K562 (cell line): ENCODE measurements around the gene SDR9C7. TPM values are rescaled to one million over a fixed set of nuclear protein-coding genes. Genes with fewer than 3 reads are reported as not detected.

Experiments
- ATAC-seq: fragments of 200-7000 bp; cut with Tn5 transposase; 3 replicates; pipeline ENCODE4 v1.9.1; 2020; ENCODE audit warnings: moderate library complexity
- BruUV-seq: library from RNA; stranded (reverse); fragments of 400-500 nt; replicated peaks from 2 replicates; lab custom pipeline; 2021; lab: Mats Ljungman, UMichigan
- CTCF ChIA-PET: fragments of 300-600 bp; formaldehyde crosslinking; extraction: SDS; loops from one replicate; lab custom pipeline; 2021; ENCODE audit warnings: low intra/inter-chr PET ratio; lab: Yijun Ruan, JAX
- POLR2A ChIA-PET: fragments of 300-600, 350-650 bp; sonication (Branson Sonifier 250); formaldehyde crosslinking; extraction: SDS; loops from one replicate; lab custom pipeline; 2021; ENCODE audit warnings: antibody characterized with exemption, inconsistent platforms; lab: Yijun Ruan, JAX
- DNase-seq, 4 experiments: peaks; one replicate each; pipeline versions ENCODE4 v3.0.0 to v3.0.0-alpha.2; 2011 to 2018; ENCODE audit warnings: low spot score in 3 of 4, mixed read lengths in 3 of 4; ENCODE audit errors: extremely low read depth in 1 of 4
- FAIRE-seq: peaks from 2 replicates; lab custom pipeline; 2011; peaks lifted over from hg19 to GRCh38; lab: Jason Lieb, UNC
- H2AFZ ChIP-seq: 2 replicates; pipeline ENCODE4 v1.6.0; 2011; ENCODE audit warnings: low read depth, low read length, control low read depth, inconsistent platforms
- H3K27ac ChIP-seq: fragments of 200-600 bp; 3 replicates; pipeline ENCODE4 v1.8.0; 2011; ENCODE audit warnings: low read depth, mild to moderate bottlenecking, control low read depth, inconsistent platforms, low read length, moderate library complexity, mixed read lengths; ENCODE audit errors: extremely low read depth
- H3K27me3 ChIP-seq, 2 experiments: fragments of 300-600 bp in 1 of 2; 2 replicates in 1 of 2; 3 replicates in 1 of 2; pipeline versions ENCODE4 v1.6.0 to v1.8.0; 2011; ENCODE audit warnings: inconsistent platforms in 2 of 2, low read length in 2 of 2, mild to moderate bottlenecking in 1 of 2, mixed read lengths in 1 of 2, moderate library complexity in 1 of 2; ENCODE audit not compliant: control insufficient read depth in 2 of 2, insufficient read depth in 2 of 2
- H3K36me3 ChIP-seq: fragments of 300-600 bp; 3 replicates; pipeline ENCODE4 v1.8.0; 2011; ENCODE audit warnings: mild to moderate bottlenecking, low read length, inconsistent platforms; ENCODE audit not compliant: control insufficient read depth, insufficient read depth
- H3K4me1 ChIP-seq, 2 experiments: fragments of 200-600 bp in 1 of 2; replicated peaks in 1 of 2; 2 replicates in 1 of 2; 3 replicates in 1 of 2; pipeline versions ENCODE4 v1.5.1 to v1.8.0; 2011; ENCODE audit warnings: inconsistent platforms in 2 of 2, low read length in 2 of 2, mild to moderate bottlenecking in 1 of 2, mixed read lengths in 1 of 2, moderate library complexity in 1 of 2; ENCODE audit not compliant: control insufficient read depth in 2 of 2, insufficient read depth in 2 of 2
- H3K4me2 ChIP-seq: 2 replicates; pipeline ENCODE4 v1.6.1; 2011; ENCODE audit warnings: low read length, control low read depth, inconsistent platforms, mixed read lengths; ENCODE audit not compliant: insufficient read depth
- H3K4me3 ChIP-seq: fragments of 200-600 bp; sonication (generic), shearing (Covaris generic); 2 replicates; pipeline ENCODE4 v1.5.1; 2016; ENCODE audit warnings: control low read depth, inconsistent platforms
- H3K79me2 ChIP-seq: fragments of 200-600 bp; 3 replicates; pipeline ENCODE4 v1.8.0; 2011; ENCODE audit warnings: low read length, inconsistent platforms; ENCODE audit not compliant: control insufficient read depth, insufficient read depth
- H3K9ac ChIP-seq, 2 experiments: 2 replicates each; pipeline versions ENCODE4 v1.6.0 to v1.6.1; 2011; ENCODE audit warnings: low read depth in 2 of 2, low read length in 2 of 2, control low read depth in 1 of 2, inconsistent platforms in 1 of 2, mild to moderate bottlenecking in 1 of 2, mixed read lengths in 1 of 2; ENCODE audit not compliant: insufficient read depth in 1 of 2
- H3K9me1 ChIP-seq: one replicate; pipeline ENCODE4 v1.6.0; 2011; ENCODE audit warnings: inconsistent platforms, mild to moderate bottlenecking, low read length, moderate library complexity; ENCODE audit not compliant: control insufficient read depth, insufficient read depth
- H3K9me3 ChIP-seq: replicated peaks from 2 replicates; pipeline ENCODE4 v1.5.1; 2011; ENCODE audit warnings: low read depth, low read length, inconsistent platforms; ENCODE audit not compliant: control insufficient read depth, insufficient read depth
- H4K20me1 ChIP-seq: replicated peaks from 2 replicates; pipeline ENCODE4 v1.6.1; 2011; ENCODE audit warnings: low read length, inconsistent platforms, mixed read lengths; ENCODE audit not compliant: control insufficient read depth, insufficient read depth
- BACH1 ChIP-seq: fragments of 200-800 bp; sonication (Bioruptor generic); IDR thresholded peaks from 2 replicates; pipeline ENCODE4 v1.6.1; 2016; ENCODE audit warnings: missing genetic modification characterization, missing compliant biosample characterization
- CEBPB ChIP-seq: fragments of 450-650 bp; IDR thresholded peaks from 2 replicates; pipeline ENCODE4 v1.6.1; 2016; ENCODE audit warnings: missing genetic modification characterization, missing compliant biosample characterization
- ESRRA ChIP-seq: fragments of 450-650 bp; IDR thresholded peaks from 2 replicates; pipeline ENCODE4 v1.6.1; 2014; ENCODE audit warnings: low read depth, mild to moderate bottlenecking, moderate library complexity, borderline replicate concordance
- HCFC1 ChIP-seq: IDR thresholded peaks from 2 replicates; pipeline ENCODE4 v1.6.1; 2012; ENCODE audit warnings: low read depth, low read length, improper control_type of control experiment
- HNRNPH1 ChIP-seq: fragments of 200-400 bp; formaldehyde crosslinking; optimal IDR thresholded peaks from 2 replicates; pipeline ENCODE3; 2017; ENCODE audit warnings: low read depth, mild to moderate bottlenecking, low read length, moderate library complexity
- MAFF ChIP-seq: IDR thresholded peaks from 2 replicates; pipeline ENCODE4 v1.6.1; 2012; ENCODE audit warnings: low read length, improper control_type of control experiment
- NFRKB ChIP-seq: fragments of 450-650 bp; IDR thresholded peaks from 2 replicates; pipeline ENCODE4 v1.6.1; 2016; ENCODE audit warnings: low read depth
- NFYB ChIP-seq: IDR thresholded peaks from 2 replicates; pipeline ENCODE4 v1.6.1; 2011; ENCODE audit warnings: mild to moderate bottlenecking, moderate library complexity; ENCODE audit not compliant: insufficient read length; ENCODE audit errors: extremely low read depth
- PTBP1 ChIP-seq: fragments of 200-400 bp; formaldehyde crosslinking; IDR thresholded peaks from 2 replicates; pipeline ENCODE4 v1.6.1; 2017; ENCODE audit warnings: low read depth, low read length
- RFX1 ChIP-seq: fragments of 450-650 bp; IDR thresholded peaks from 2 replicates; pipeline ENCODE4 v1.6.1; 2016; ENCODE audit warnings: mild to moderate bottlenecking, moderate library complexity
- SOX6 ChIP-seq: fragments of 450-650 bp; IDR thresholded peaks from 2 replicates; pipeline ENCODE4 v1.6.1; 2014; ENCODE audit warnings: mild to moderate bottlenecking
- TAL1 ChIP-seq: fragments of 450-650 bp; IDR thresholded peaks from 2 replicates; pipeline ENCODE4 v1.6.1; 2016; ENCODE audit warnings: mild to moderate bottlenecking
- TEAD1 ChIP-seq, 2 experiments: fragments of 450-650 bp in 1 of 2; sonication (generic) in 1 of 2; formaldehyde crosslinking; IDR thresholded peaks; 2 replicates each; pipeline versions ENCODE4 v1.4.0 to v1.8.0; 2020 to 2022; ENCODE audit warnings: mild to moderate bottlenecking in 2 of 2, missing genetic modification reagents in 1 of 2
- ZNF175 ChIP-seq: fragments of 200-800 bp; sonication (Bioruptor generic); IDR thresholded peaks from 2 replicates; pipeline ENCODE4 v1.6.1; 2016; ENCODE audit warnings: low read depth, mild to moderate bottlenecking, missing genetic modification characterization, missing compliant biosample characterization
- ZNF830 ChIP-seq: fragments of 250-450 bp; sonication (Bioruptor Pico); IDR thresholded peaks from 2 replicates; pipeline ENCODE4 v1.5.0; 2021; ENCODE audit warnings: mild to moderate bottlenecking
- WGBS: fragments of 100-300 bp; shearing (Covaris generic); methylation state at CpG from one replicate; pipeline ENCODE4 v1.1.6; 2016; ENCODE audit warnings: low coverage, mixed read lengths; ENCODE audit not compliant: insufficient coverage; ENCODE audit errors: missing lambda C conversion rate; 5-methylcytosine and 5-hydroxymethylcytosine counted together
- in situ Hi-C: fragments of 300-500 bp; cut with MboI; formaldehyde crosslinking; loops from 4 replicates; pipeline ENCODE4 v1.15.0; 2018; ENCODE audit warnings: inconsistent platforms, mixed read lengths
- intact Hi-C: fragments of 100-400 bp; cut with micrococcal nuclease; formaldehyde crosslinking; loops from 2 replicates; pipeline ENCODE4 v1.14.2; 2022
- polyA plus RNA-seq, 8 experiments: library from polyadenylated mRNA; depleted of rRNA in 4 of 8; stranded (reverse) in 5 of 8; unstranded in 3 of 8; fragments of >200 nt; fragmentation: Nextera tagmentation in 2 of 8; fragmentation: Illumina TruSeq in 1 of 8; extraction: Ambion mirVana in 2 of 8; extraction: Trizol in 1 of 8; gene quantifications; 2 replicates each; pipeline versions ENCODE4 v1.2.1 to v1.2.3, GENCODE V29; 2011 to 2014; ENCODE audit warnings: inconsistent platforms in 1 of 8, missing spikeins in 1 of 8
- total RNA-seq, 7 experiments: library from RNA; depleted of rRNA in 6 of 7; stranded (reverse); fragments of >200 nt in 6 of 7; fragmentation: Illumina TruSeq in 2 of 7; extraction: Trizol in 2 of 7; gene quantifications; 2 replicates each; pipeline versions ENCODE4 v1.2.1 to v1.2.3, GENCODE V29; 2011 to 2021; ENCODE audit warnings: low replicate concordance in 1 of 7
- TF ChIP-seq, protein P1 (sequence below): fragments of 250-450 bp; sonication (Bioruptor Pico); IDR thresholded peaks from 2 replicates; pipeline ENCODE4 v1.8.0; 2021; ENCODE audit warnings: borderline replicate concordance, mild to moderate bottlenecking, moderate library complexity; ENCODE audit not compliant: poor library complexity, severe bottlenecking

SDR9C7 gene
- total and polyA plus RNA-seq, 9 of the 15 experiments (the other 6 are each of a cell fraction or from before 2014, with no cell fraction given): 0.04 to 0.59 (median 0.06) TPM; not detected in 6

GRCh38 chr12:56877195-56878009, 56.8 kb downstream of the SDR9C7 start (continued):
- TF ChIP-seq TEAD1 (CRISPR knock-in tag; IDR thresholded peaks at IDR 0.05) (0 out of 4 replicates have a peak, but pooled peaks of 1 of the 2 experiments have one; percentile 36), TAL1 (0 out of 2 replicates have a peak, but pooled peaks have one; percentile 8), CEBPB (tag) (peak; percentile 86), MAFF (0 out of 2 replicates have a peak, but pooled peaks have one; percentile 2), NFRKB (no peak)

- peaks cover 15 to 20% of the 10 kb centered on the region in 2 experiments for H3K4me1 ChIP-seq
- no peaks in the 10 kb centered on the region for H3K36me3 ChIP-seq
- H2AFZ ChIP-seq: no peak overlapping the region
- no TSS peak for BruUV-seq
- CTCF ChIA-PET: no interaction called here
- H3K9me1 ChIP-seq: no peaks in the 10 kb centered on the region
- POLR2A ChIA-PET: no interaction called here
- no peaks in the 10 kb centered on the region for H3K9me3 ChIP-seq
- H3K9ac ChIP-seq: no peak overlapping the region
- ATAC-seq (no peak), DNase-seq (no peak)
- no peaks in the 10 kb centered on the region for H3K79me2 ChIP-seq
- no peak overlapping the region for H3K27ac ChIP-seq
- 36% methylated on average over 1 of the region's 1 CpG for WGBS
- in situ Hi-C loops: no loop called here
- no peak for TF ChIP-seq HCFC1
- no peak for TF ChIP-seq ESRRA
- peak; percentile 49; the same call in 1 of the 2 replicates for TF ChIP-seq CEBPB (tag)
- TF ChIP-seq BACH1 (tag): no peak
- no peak for TF ChIP-seq TAL1
- TF ChIP-seq ZNF830 (CRISPR knock-in tag): no peak
- TF ChIP-seq, protein P1, sequence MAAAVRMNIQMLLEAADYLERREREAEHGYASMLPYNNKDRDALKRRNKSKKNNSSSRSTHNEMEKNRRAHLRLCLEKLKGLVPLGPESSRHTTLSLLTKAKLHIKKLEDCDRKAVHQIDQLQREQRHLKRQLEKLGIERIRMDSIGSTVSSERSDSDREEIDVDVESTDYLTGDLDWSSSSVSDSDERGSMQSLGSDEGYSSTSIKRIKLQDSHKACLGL: no peak
- TF ChIP-seq ZNF175: no peak
- no peak for TF ChIP-seq PTBP1
- no peak for TF ChIP-seq SOX6
- TF ChIP-seq HNRNPH1: no peak
- TF ChIP-seq NFYB: no peak
- peak; percentile 49 for TF ChIP-seq RFX1
- TF ChIP-seq, all 486 proteins: peak for 2
- Histone ChIP-seq H3K4me2 (no peak overlapping the region), H4K20me1 (no peaks in the 10 kb centered on the region), H3K4me3 (no peak overlapping the region), H3K27me3 (0 out of 5 replicates have a peak, but pooled peaks cover 0 to 4% of the 10 kb centered on the region in 2 experiments)
- no peak for FAIRE-seq
- intact Hi-C loops: no loop called here
Observed at GRCh38 chr12:56874821-56875220, 59.4 kb downstream of the SDR9C7 start.
